C4-2B (cell line): Measurements from ENCODE around the gene ZNF892.

ENCODE experiments used
- H3K27ac ChIP-seq: fragments of 450-650 bp; 2 replicates; pipeline ENCODE4 v1.5.1; 2017
- ZFX ChIP-seq: fragments of 450-650 bp; IDR thresholded peaks from 2 replicates; pipeline ENCODE4 v1.6.1; 2017
- TF ChIP-seq, protein P1 (sequence below): fragments of 450-650 bp; conservative IDR thresholded peaks from 2 replicates; pipeline ENCODE4 v1.5.1; 2017; ENCODE audit warnings: mild to moderate bottlenecking

The ZNF892 gene

DNA sequence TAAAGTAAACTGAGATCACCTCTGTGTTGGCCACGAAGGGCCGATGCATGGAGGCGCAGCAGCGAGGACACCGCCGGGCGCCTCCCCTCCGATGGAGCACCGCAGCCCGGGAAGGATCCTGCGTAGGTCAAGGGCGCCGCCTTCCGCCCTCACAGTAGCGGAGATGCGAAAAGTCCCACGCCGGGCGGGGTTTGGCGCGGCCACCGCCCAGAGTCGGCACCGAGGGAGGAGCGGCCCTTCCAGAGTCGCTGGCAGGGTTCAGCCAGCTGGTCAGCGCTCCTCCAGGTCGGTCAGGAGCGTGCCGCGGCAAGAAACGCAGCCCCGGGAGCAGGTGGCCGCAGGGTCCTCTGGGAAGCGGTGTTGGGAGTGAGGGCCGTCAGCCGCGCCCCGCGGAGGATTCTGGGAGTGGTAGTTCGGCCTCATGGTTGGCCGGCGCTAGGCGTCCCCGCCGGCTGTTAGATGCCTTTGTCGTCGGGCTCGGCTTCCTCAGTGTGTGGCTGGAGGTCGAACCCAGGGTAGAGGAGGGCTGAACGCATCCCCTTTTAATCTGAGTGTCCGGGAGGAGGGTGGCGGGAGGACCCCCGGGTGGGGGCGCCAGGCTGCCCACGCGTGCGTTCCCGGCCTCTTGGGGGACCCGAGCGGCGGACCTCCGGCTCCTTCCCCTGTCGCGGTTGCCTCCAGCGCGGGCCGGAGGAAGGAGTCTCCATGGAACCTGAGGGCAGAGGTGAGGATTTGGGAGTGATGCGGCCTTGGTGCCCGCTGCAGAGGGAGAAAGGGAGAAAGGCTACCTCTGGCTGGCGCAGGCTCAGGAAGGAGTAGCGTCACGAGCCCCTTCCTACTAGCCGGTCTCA lies at the start of gene ZNF892:
ZNF892 (plus strand) TSS at position 411 of the 851 bp plus-strand sequence; CDS start at position 706, 295 bp downstream.
- TF ChIP-seq, protein P1, sequence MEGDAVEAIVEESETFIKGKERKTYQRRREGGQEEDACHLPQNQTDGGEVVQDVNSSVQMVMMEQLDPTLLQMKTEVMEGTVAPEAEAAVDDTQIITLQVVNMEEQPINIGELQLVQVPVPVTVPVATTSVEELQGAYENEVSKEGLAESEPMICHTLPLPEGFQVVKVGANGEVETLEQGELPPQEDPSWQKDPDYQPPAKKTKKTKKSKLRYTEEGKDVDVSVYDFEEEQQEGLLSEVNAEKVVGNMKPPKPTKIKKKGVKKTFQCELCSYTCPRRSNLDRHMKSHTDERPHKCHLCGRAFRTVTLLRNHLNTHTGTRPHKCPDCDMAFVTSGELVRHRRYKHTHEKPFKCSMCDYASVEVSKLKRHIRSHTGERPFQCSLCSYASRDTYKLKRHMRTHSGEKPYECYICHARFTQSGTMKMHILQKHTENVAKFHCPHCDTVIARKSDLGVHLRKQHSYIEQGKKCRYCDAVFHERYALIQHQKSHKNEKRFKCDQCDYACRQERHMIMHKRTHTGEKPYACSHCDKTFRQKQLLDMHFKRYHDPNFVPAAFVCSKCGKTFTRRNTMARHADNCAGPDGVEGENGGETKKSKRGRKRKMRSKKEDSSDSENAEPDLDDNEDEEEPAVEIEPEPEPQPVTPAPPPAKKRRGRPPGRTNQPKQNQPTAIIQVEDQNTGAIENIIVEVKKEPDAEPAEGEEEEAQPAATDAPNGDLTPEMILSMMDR: peak; percentile 74
- peak; percentile 59 for TF ChIP-seq ZFX

DNA sequence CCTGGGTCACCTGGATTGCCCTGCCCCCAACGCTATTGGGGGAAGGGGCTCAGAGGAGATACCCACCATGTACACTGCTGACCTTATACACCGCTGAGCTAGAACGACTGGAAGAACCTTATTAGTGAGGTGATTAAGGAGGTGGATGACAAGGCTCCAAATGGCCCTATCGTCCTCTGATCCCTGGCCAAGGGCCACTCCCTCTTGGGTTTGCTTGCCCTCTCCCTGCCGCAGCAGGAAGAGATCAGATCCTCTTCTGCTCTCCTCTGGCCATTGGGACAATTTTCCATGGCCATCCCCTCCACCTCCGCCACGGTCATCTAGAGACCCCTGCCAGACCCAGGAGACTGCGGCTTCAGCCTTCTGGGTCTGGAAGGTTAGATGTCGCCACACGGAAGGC lies 48.9 kb upstream of the ZNF892 start:
- peak overlapping the region; percentile 44; the same call in 1 of the 2 replicates for H3K27ac ChIP-seq
- no peak for TF ChIP-seq ZFX
- TF ChIP-seq, protein P1: no peak

More for the DNA sequence above, at the start of gene ZNF892:
- H3K27ac ChIP-seq: peak within 1 kb of the TSS; percentile 64

DNA sequence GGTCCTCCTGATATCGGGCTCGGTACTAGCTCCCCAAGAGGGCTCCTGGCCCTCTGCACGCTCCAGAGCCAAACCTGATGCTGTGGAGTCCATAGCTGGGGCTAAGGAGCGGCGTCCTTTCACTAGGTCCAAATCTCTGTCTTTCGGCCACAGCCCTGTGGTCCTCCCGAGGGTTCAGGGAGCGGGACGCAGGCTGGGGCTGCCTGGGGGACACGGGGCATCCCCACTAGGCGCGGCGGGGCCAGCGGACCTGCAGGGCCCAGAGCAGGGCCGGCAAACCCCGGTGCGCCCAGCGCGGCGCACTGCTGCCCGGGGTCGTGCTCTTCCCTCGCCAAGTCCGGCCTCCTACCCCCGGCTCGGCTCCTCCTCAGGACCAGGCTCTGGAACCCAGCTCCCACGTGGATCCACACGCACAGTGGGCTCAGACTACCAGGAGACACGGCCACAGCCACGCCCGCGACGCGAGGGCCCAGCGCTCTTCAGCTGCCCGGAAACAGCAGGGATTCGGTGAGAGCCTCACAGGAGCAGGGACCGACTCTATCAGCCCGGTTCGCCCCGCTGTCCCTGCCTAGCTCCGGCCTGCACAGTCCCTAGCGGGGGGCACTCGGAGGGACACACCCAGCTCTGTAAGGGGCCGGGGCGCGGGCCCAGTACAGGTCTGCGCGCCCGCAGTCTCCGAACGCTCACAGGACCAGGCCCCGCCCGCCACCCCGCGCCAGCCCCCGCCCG lies 48.3 kb upstream of the ZNF892 start:
- TF ChIP-seq, protein P1: no peak
- TF ChIP-seq ZFX: no peak
- H3K27ac ChIP-seq: peak overlapping the region; percentile 44

DNA sequence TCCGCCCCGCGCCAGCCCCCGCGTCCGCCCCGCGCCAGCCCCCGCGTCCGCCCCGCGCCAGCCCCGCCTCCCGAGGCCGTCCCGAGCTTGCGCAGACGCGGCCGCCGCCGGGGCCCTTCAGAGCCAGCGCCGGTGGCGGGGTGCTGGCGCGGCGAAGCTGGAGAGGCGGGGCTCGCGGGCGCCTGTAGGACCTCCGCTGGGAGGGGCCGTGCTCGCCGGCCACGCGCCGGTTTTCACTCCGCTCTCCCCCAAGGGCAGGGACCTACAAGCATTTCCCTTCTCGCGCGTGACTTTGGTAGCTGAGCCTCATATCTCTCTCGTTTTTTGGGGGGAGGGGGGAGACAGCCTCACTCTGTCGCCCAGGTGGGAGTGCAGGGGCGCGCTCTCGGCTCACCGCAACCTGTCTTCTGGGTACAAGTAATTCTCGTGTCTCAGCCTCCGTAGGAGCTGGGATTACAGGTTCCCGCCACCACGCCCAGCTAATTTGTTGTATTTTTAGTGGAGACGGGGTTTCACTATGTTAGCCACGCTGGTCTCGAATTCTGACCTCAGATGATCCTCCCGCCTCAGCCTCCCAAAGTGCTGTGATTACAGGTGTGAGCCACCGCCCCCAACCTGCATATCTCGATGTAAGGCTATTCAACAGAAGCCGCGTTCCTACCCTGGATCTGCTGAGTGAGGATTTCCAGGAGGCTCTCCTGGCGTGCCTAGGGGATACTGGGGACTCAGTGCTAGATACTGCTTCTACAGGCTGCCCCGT lies 47.5 kb upstream of the ZNF892 start, which contains the start of gene ZNF514:
ZNF514 (minus strand) TSS at position 159 of the 760 bp plus-strand sequence. CDS start 6,595 bp downstream, outside the sequence.
- TF ChIP-seq, protein P1: no peak
- TF ChIP-seq ZFX: no peak
- peak within 1 kb of the TSS; percentile 44 for H3K27ac ChIP-seq

DNA sequence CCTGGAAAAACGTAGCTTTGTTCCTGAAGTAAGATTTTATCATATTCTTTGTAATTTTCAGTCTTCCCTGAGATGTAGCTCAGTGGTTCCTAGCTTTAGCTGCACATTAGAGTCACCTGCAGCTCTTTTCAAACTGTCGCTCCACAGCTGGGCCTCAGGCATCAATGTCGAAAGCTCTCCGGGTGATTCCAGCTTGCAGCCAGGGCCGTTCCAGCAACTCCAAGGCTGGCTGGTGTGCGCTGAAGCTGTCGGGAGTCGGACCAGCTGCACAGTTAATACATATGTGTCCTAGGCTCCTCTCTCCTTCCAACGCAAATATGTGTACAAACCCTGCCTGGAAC lies 42.3 kb upstream of the ZNF892 start:
- TF ChIP-seq, protein P1: no peak
- TF ChIP-seq ZFX: no peak

DNA sequence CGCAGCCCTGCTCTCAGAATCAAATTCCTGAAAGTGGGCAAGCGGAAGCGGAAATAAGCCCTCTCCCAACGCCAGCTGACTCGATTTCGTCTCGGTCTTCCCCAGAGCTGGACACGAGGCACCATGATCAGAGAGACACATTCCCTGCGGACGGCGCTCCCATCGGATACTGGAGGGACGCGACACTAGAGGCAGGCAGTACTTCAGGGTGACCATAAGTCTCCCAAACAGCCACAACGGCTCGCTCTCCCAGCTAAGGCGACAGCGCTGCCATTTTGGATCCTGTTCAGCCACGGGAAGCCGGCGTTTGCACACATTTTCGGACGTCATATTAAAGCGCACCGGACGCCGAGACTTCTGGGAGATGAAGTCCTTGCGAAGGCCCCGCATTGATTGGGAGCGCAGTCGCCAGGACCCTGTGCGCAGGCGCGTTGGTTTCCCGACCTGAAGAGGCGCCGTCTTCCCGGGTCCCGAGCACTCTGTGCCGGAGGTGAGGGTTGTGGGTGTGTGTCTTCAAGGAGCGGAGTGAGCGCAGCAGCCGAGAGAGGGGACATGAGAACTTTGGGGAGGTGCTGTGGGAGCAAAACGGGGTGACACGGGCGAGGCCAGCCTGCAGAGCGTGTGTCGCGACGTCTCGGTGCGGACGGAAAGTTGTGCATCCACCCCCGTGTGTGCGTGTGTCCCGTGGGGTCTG lies 41.8 kb upstream of the ZNF892 start, which contains the start of gene ZNF2:
ZNF2 (plus strand) TSS at position 439 of the 694 bp plus-strand sequence. CDS start 10,418 bp downstream, outside the sequence.
- no peak for TF ChIP-seq ZFX
- TF ChIP-seq, protein P1: no peak
- peak within 1 kb of the TSS; percentile 81 for H3K27ac ChIP-seq

More for the DNA sequence above, 42.3 kb upstream of the ZNF892 start:
- H3K27ac ChIP-seq: peak overlapping the region; percentile 81
